Measurements from ENCODE around the gene CALD1.

Gene CALD1

DNA sequence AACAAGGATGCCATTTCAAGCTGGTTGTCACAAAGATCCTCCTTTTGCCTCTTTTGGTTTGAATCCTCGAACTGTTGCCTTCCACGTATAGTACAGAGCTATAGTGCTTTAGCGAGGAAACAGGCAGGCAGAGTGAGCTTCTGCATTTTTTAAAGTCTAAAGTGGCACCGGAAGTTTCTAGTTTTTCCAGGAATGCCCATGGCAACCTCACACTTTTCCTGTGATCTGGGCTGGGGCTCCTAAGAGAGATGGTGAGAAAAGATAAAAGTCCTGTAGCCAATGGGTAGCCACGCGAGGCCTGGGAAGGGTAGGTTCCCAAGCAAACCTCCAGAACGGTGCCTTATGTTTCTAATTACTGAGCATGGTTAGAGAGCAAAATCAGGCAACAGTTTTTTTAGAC, 76.7 kb downstream of the CALD1 start:
- Mint-ChIP-seq H3K4me1 (ENCODE audit: low read depth) (peaks cover 18% of the 10 kb centered on the region), H3K36me3 (ENCODE audit: low read depth) (no peaks in the 10 kb centered on the region), H3K27ac (no peak overlapping the region), H3K4me3 (no peak overlapping the region), H3K9me3 (peaks cover 9% of the 10 kb centered on the region), H3K27me3 (peaks cover 3% of the 10 kb centered on the region)
- intact Hi-C loops (cut with micrococcal nuclease), result no loop called here

DNA sequence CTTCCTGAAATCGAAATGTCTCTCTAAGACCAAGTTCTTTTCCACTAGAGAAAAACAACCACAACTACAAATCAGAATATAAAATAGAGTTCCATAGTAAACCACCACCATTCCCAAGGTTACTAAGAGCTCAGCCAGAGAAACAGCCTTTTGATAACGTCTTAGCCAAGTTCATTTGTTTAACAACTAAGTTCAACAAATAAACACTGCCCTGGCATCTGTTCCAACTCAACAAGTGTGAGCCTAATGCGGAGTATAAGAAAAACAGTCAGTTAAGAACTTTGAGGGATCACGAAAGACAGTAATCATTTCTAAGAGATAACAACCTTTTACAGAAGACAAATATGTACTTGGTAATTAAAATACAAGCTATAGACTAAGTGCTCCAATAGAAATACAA, 77.3 kb downstream of the CALD1 start:
- Mint-ChIP-seq H3K4me1 (ENCODE audit: low read depth) (peaks cover 18% of the 10 kb centered on the region), H3K27me3 (peaks cover 3% of the 10 kb centered on the region), H3K27ac (no peak overlapping the region), H3K9me3 (peaks cover 9% of the 10 kb centered on the region), H3K4me3 (no peak overlapping the region), H3K36me3 (ENCODE audit: low read depth) (no peaks in the 10 kb centered on the region)
- intact Hi-C loops (cut with micrococcal nuclease), result no loop called here

DNA sequence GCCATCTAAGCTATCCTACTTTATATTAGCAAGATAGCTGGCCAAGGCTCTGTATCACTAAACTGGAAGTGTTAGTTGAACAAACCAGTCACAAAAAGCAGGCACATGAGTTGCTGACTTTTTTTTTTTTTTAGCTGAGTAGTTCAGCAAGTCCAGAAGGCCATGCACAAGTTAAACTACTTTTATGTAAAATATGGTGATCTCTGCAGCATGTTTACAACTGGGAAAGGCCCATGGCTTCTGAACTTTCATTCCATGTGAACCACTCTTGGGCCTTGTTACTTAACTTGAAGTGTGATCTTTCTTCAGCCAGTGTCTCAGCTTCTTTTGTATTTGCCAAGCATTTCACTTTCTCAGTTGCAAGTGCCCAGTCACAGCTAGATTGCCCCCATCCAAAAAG, 78.5 kb downstream of the CALD1 start:
- no peaks in the 10 kb centered on the region for H3K36me3 Mint-ChIP-seq (ENCODE audit: low read depth)
- no peak overlapping the region for H3K27ac Mint-ChIP-seq
- H3K4me1 Mint-ChIP-seq (ENCODE audit: low read depth), result peaks cover 18% of the 10 kb centered on the region
- peaks cover 9% of the 10 kb centered on the region for H3K9me3 Mint-ChIP-seq
- H3K4me3 Mint-ChIP-seq, result no peak overlapping the region
- intact Hi-C loops (cut with micrococcal nuclease), result no loop called here
- peaks cover 4% of the 10 kb centered on the region for H3K27me3 Mint-ChIP-seq

DNA sequence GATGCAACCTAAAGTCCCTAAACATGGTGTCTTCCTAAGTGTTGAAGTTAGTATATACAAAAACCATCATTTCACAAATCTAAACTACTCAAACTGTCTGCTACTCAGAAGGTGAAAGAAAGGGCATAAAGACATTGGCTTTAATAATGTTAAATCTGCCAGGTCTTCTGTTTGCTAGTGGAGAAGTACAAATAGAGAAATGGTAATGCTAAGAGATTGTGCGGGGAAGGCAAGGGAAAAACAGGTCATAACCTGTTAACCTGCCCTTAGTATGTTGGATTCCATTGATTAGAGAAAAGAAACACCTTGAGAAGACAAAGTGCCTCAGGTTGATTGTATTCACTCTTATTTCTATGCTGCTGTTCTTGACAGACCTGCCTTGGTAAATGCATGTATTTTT, 80.3 kb downstream of the CALD1 start:
- Mint-ChIP-seq H3K9me3 (peaks cover 5% of the 10 kb centered on the region), H3K27ac (no peak overlapping the region), H3K36me3 (ENCODE audit: low read depth) (no peaks in the 10 kb centered on the region), H3K4me1 (ENCODE audit: low read depth) (peaks cover 16% of the 10 kb centered on the region), H3K27me3 (peaks cover 5% of the 10 kb centered on the region), H3K4me3 (no peak overlapping the region)
- intact Hi-C loops (cut with micrococcal nuclease), result no loop called here

DNA sequence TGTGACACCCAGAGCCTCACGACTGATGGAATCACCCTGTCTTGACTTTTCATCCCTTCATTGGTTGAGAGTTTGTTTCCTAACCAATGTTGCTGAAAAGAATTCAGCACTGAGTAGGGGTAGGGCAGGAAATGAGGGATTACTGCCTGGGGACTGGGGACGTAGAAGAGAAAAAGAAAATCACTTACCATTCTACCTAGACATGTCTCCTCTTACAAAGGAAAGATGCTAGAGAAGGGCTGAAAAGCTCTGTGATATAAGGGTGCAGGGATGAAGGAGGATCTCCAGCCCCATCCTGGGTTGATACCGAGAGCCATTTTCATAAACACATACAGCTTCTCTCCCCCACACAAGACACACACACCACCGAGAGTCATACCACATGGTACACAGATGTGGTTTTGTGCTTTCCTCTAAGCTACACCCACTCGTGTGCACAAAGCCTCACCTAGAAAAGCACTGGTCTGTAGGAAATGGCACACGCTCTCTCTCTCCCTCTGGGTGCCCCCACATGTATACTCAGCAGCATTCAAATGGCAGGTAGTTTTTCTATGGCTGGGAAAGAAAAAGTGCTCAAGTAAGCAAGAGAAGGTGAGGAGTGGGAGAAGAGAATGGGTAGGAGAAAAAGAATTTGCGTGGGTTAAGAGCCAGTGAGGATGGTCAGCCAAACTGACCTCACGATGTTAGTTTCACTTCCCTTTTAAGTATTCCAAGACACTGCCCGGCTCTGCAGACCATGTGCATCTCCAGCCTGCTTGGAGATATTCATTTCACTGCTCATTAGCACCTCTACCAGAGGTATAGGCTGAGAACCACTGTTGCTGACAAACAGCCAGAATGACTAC, 85.8 kb downstream of the CALD1 start:
- intact Hi-C loops (cut with micrococcal nuclease), result no loop called here
- H3K27me3 Mint-ChIP-seq, result peaks cover 5% of the 10 kb centered on the region
- no peaks in the 10 kb centered on the region for H3K36me3 Mint-ChIP-seq (ENCODE audit: low read depth)
- H3K27ac Mint-ChIP-seq, result no peak overlapping the region
- H3K4me1 Mint-ChIP-seq (ENCODE audit: low read depth), result peaks cover 9% of the 10 kb centered on the region
- no peak overlapping the region for H3K4me3 Mint-ChIP-seq
- no peaks in the 10 kb centered on the region for H3K9me3 Mint-ChIP-seq

DNA sequence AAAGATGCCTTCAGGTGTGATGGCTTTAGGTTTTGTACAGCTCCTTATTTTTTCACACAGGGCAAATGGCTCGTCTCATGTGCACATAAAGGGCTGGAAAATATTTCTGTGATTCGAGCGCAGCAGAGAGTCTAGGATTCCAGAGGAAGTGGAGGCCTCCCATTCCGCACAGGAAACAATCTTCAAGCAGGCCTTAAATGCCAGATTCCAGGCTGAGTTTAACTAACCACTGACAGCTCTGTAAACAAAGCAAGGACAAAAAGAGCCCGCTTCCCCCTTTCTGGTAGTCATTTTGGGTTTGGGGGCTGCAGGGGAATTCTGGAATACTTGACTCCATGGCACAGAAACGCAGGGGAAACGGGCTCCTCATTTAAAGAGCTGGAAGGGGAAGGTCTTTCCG, 87.2 kb downstream of the CALD1 start:
- H3K4me3 Mint-ChIP-seq, result no peak overlapping the region
- intact Hi-C loops (cut with micrococcal nuclease), result no loop called here
- peaks cover 5% of the 10 kb centered on the region for H3K27me3 Mint-ChIP-seq
- H3K27ac Mint-ChIP-seq, result no peak overlapping the region
- H3K4me1 Mint-ChIP-seq (ENCODE audit: low read depth), result peaks cover 9% of the 10 kb centered on the region
- H3K9me3 Mint-ChIP-seq, result no peaks in the 10 kb centered on the region
- no peaks in the 10 kb centered on the region for H3K36me3 Mint-ChIP-seq (ENCODE audit: low read depth)

- Mint-ChIP-seq H3K27me3 (peaks cover 10% of the 10 kb centered on the region), H3K9me3 (no peaks in the 10 kb centered on the region), H3K4me3 (no peak overlapping the region), H3K4me1 (ENCODE audit: low read depth) (peaks cover 17% of the 10 kb centered on the region), H3K27ac (no peak overlapping the region), H3K36me3 (ENCODE audit: low read depth) (no peaks in the 10 kb centered on the region)
- intact Hi-C loops (cut with micrococcal nuclease), result no loop called here
Measured at GRCh38 chr7:134870156-134870555, 90.7 kb downstream of the CALD1 start.

- no peaks in the 10 kb centered on the region for H3K9me3 Mint-ChIP-seq
- H3K36me3 Mint-ChIP-seq (ENCODE audit: low read depth), result no peaks in the 10 kb centered on the region
- intact Hi-C loops (cut with micrococcal nuclease), result no loop called here
- H3K4me3 Mint-ChIP-seq, result no peak overlapping the region
- peaks cover 10% of the 10 kb centered on the region for H3K27me3 Mint-ChIP-seq
- H3K27ac Mint-ChIP-seq, result no peak overlapping the region
- peaks cover 13% of the 10 kb centered on the region for H3K4me1 Mint-ChIP-seq (ENCODE audit: low read depth)
Measured at GRCh38 chr7:134870781-134871180, 91.3 kb downstream of the CALD1 start.

DNA sequence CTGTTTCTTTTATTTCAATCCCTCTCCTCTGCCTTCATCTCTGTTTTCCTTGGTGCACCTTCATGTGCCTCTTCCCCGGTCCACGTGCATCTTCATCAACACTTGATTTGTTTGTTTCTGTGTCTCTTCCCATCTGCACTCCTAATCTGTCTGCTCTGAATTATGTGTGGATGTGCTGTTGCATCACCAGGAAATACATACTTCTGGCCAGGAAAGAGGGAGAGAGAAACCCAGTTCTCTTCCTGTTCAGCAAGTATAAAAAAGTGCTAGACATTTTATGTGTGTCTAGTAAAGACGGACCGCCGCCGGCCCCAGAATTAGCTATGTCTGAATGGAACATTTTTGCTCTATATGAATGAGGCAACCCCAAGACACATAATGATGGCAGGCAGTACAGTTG, 93.8 kb downstream of the CALD1 start:
- intact Hi-C loops (cut with micrococcal nuclease), result no loop called here
- no peak overlapping the region for H3K4me3 Mint-ChIP-seq
- no peaks in the 10 kb centered on the region for H3K9me3 Mint-ChIP-seq
- peaks cover 13% of the 10 kb centered on the region for H3K4me1 Mint-ChIP-seq (ENCODE audit: low read depth)
- no peak overlapping the region for H3K27ac Mint-ChIP-seq
- H3K36me3 Mint-ChIP-seq (ENCODE audit: low read depth), result no peaks in the 10 kb centered on the region
- H3K27me3 Mint-ChIP-seq, result peaks cover 12% of the 10 kb centered on the region

- Mint-ChIP-seq H3K27me3 (peaks cover 12% of the 10 kb centered on the region), H3K4me3 (no peak overlapping the region), H3K36me3 (ENCODE audit: low read depth) (no peaks in the 10 kb centered on the region), H3K4me1 (ENCODE audit: low read depth) (peaks cover 13% of the 10 kb centered on the region), H3K27ac (no peak overlapping the region), H3K9me3 (no peaks in the 10 kb centered on the region)
- intact Hi-C loops (cut with micrococcal nuclease), result no loop called here
Measured at GRCh38 chr7:134874407-134874806, 95.0 kb downstream of the CALD1 start.

DNA sequence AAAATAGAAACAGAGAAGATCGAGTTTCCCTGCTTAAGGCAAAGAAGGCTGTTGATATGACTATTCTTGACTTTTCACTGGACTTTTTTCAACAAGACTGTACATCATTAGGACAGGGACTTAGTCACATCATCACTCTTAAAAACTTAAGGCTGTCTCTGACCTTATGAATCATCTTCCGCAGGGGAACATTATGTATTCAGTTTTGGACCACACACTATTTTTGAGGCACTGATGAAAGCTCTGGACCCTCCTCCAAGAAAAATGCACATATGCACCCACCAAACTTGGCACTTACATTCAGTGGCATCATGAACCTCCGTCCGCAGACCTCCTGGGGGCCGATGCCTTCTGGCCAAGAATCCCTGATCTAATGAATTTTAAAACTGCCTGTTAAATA, 96.4 kb downstream of the CALD1 start:
- no peaks in the 10 kb centered on the region for H3K36me3 Mint-ChIP-seq (ENCODE audit: low read depth)
- peaks cover 13% of the 10 kb centered on the region for H3K4me1 Mint-ChIP-seq (ENCODE audit: low read depth)
- peaks cover 12% of the 10 kb centered on the region for H3K27me3 Mint-ChIP-seq
- no peaks in the 10 kb centered on the region for H3K9me3 Mint-ChIP-seq
- no peak overlapping the region for H3K27ac Mint-ChIP-seq
- H3K4me3 Mint-ChIP-seq, result no peak overlapping the region
- intact Hi-C loops (cut with micrococcal nuclease), result no loop called here

- intact Hi-C loops (cut with micrococcal nuclease), result no loop called here
- Mint-ChIP-seq H3K27ac (no peak overlapping the region), H3K9me3 (no peaks in the 10 kb centered on the region)
Measured at GRCh38 chr7:134878746-134879357, 99.4 kb downstream of the CALD1 start.

GRCh38 chr7:134879815-134880475, 100.5 kb downstream of the CALD1 start:
- Mint-ChIP-seq H3K27me3 (peaks cover 3% of the 10 kb centered on the region), H3K27ac (no peak overlapping the region), H3K4me3 (no peak overlapping the region), H3K4me1 (ENCODE audit: low read depth) (no peaks in the 10 kb centered on the region), H3K36me3 (ENCODE audit: low read depth) (no peaks in the 10 kb centered on the region), H3K9me3 (no peaks in the 10 kb centered on the region)
- intact Hi-C loops (cut with micrococcal nuclease), result no loop called here

More at GRCh38 chr7:134878746-134879357, 99.4 kb downstream of the CALD1 start:
- Mint-ChIP-seq H3K27me3 (peaks cover 6% of the 10 kb centered on the region), H3K4me3 (no peak overlapping the region), H3K36me3 (ENCODE audit: low read depth) (no peaks in the 10 kb centered on the region), H3K4me1 (ENCODE audit: low read depth) (no peaks in the 10 kb centered on the region)

DNA sequence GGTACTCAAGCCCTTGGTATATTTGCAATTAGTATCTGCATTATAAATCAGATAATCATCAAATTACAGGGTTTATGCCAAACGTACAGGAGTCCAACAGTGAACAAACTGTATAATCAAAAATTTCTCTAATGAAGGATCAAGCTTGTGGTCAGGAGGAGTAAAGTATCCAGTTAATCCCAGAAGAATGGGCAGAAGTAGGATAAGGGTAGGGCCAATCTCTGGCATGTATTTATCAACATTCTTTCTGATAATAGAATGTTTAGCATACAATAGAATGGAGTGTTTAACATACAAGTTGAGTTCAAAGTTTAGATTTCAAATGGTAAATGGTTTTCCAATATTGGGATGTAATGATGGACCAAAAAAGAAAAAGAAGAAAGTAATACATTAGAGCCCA, 103.0 kb downstream of the CALD1 start:
- Mint-ChIP-seq H3K27ac (no peak overlapping the region), H3K9me3 (no peaks in the 10 kb centered on the region), H3K4me3 (no peak overlapping the region), H3K36me3 (ENCODE audit: low read depth) (no peaks in the 10 kb centered on the region), H3K27me3 (no peaks in the 10 kb centered on the region), H3K4me1 (ENCODE audit: low read depth) (peaks cover 9% of the 10 kb centered on the region)
- intact Hi-C loops (cut with micrococcal nuclease), result no loop called here

Measured in dendritic cell treated with granulocyte-macrophage colony-stimulating factor and Interleukin-4, amounts not matched to agents 40 ng/mL and 50 ng/mL, for 4 days (primary cell).